ENCODE data around the gene WFDC1. TPM values are rescaled to one million over a fixed set of nuclear protein-coding genes. Genes with fewer than 3 reads are reported as not detected.

The WFDC1 gene
- total RNA-seq, 5 donors from 2014 or later (not counting 1 experiment from before 2014, with no cell fraction given): not detected

DNA sequence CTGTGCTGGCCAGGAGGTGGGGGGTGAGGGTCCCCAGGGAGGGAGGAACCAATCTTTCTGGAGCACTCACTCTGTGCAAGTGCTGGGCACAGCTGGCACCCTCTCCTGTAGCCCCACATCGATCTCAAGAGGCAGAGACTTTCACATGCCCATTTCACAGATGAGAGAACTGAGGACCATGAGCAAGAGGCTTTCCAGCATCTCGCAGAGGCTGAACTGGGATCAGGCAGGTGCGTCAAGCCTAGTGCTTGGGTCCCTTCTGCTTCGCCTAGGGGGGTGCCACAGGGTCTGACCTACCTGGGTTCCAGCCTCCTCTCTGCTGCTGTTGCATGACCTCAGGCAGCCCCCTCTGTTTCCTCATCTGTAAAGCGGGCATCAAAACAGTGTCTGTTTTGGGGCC, 1.3 kb upstream of the WFDC1 start:
- H3K27ac ChIP-seq (ENCODE audit: low read length): no peak overlapping the region
- H3K27me3 Mint-ChIP-seq: peaks cover 61 to 65% of the 10 kb centered on the region in 2 donors
- peaks cover 0 to 10% of the 10 kb centered on the region in 2 experiments for H3K4me1 ChIP-seq (ENCODE audit: control insufficient read depth in 1 of 2, extremely low read depth in 1 of 2, insufficient read depth in 2 of 2, low read length in 2 of 2)
- H3K4me3 Mint-ChIP-seq: no peak overlapping the region
- DNase-seq: no peak
- peaks cover 13 to 14% (median 13%) of the 10 kb centered on the region in 3 donors for H3K4me1 Mint-ChIP-seq
- no peak for ATAC-seq (replicated peaks in 1 of 4)
- H3K36me3 Mint-ChIP-seq: no peaks in the 10 kb centered on the region
- peaks cover 0 to 53% of the 10 kb centered on the region in 2 experiments for H3K27me3 ChIP-seq (replicated peaks in 1 of 2; ENCODE audit: control insufficient read depth in 2 of 2, extremely low read depth in 1 of 2, insufficient read depth in 2 of 2, low read length in 1 of 2)
- ChIA-PET POLR2A (no interaction called here), CTCF (no interaction called here)
- no peaks in the 10 kb centered on the region for H3K9me3 Mint-ChIP-seq
- H3K27ac Mint-ChIP-seq: no peak overlapping the region
- no peaks in the 10 kb centered on the region for H3K36me3 ChIP-seq (ENCODE audit: control insufficient read depth in 2 of 2, extremely low read depth in 1 of 2, insufficient read depth in 1 of 2, low read length in 1 of 2)
- no peaks in the 10 kb centered on the region for H3K9me3 ChIP-seq
- WGBS (ENCODE audit: insufficient coverage): 85% methylated on average over 4 of the region's 5 CpGs
- no peak overlapping the region for H3K4me3 ChIP-seq (ENCODE audit: control insufficient read depth in 1 of 2, extremely low read depth in 1 of 2, low read length in 1 of 2)

DNA sequence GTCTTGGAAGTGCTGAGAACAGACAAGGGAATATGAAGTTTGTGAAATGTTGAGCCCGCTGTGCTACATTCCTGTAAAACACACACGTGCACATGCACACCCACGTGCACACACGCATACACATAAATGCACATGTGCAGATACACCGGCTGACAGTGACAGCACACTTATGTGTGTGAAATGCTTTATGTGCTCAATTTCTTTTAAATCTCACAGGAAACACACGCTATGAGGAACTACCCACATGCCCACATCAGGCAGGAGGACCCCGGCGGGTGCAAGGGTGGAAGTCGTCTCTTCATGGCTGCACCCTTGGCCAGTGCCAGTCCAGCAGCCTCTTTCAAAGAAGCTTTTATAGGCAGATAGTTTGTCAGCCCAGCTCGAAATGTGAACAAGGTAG, 561 bp upstream of the WFDC1 start:
- Histone ChIP-seq H3K27me3 (replicated peaks in 1 of 2; ENCODE audit: control insufficient read depth in 2 of 2, extremely low read depth in 1 of 2, insufficient read depth in 2 of 2, low read length in 1 of 2) (peaks cover 0 to 59% of the 10 kb centered on the region in 2 experiments), H3K4me3 (ENCODE audit: control insufficient read depth in 1 of 2, extremely low read depth in 1 of 2, low read length in 1 of 2) (no peak overlapping the region), H3K4me1 (ENCODE audit: control insufficient read depth in 1 of 2, extremely low read depth in 1 of 2, insufficient read depth in 2 of 2, low read length in 2 of 2) (peaks cover 0 to 10% of the 10 kb centered on the region in 2 experiments), H3K9me3 (no peaks in the 10 kb centered on the region), H3K36me3 (ENCODE audit: control insufficient read depth in 2 of 2, extremely low read depth in 1 of 2, insufficient read depth in 1 of 2, low read length in 1 of 2) (no peaks in the 10 kb centered on the region), H3K27ac (ENCODE audit: low read length) (no peak overlapping the region)
- POLR2A ChIA-PET: no interaction called here
- H3K9me3 Mint-ChIP-seq: no peaks in the 10 kb centered on the region
- DNase-seq (peak in 1 of 35 experiments; percentile 3), ATAC-seq (replicated peaks in 1 of 4) (peak in 2 of 4 experiments; percentile 13 to 23)
- CTCF ChIA-PET: interaction anchor here in 1 of 2 donors (0.6 kb wide), 1 partner anchor 452 kb away, joined by 4 read pairs; no protein-coding TSS in a partner anchor
- H3K27me3 Mint-ChIP-seq: peaks cover 55 to 64% of the 10 kb centered on the region in 2 donors
- H3K27ac Mint-ChIP-seq: no peak overlapping the region
- 0% methylated on average over 1 of the region's 10 CpGs for WGBS (ENCODE audit: insufficient coverage)
- H3K4me3 Mint-ChIP-seq: peak overlapping the region in 2 of 3 donors; percentile 13 to 53
- H3K4me1 Mint-ChIP-seq: peaks cover 13 to 14% (median 13%) of the 10 kb centered on the region in 3 donors
- H3K36me3 Mint-ChIP-seq: no peaks in the 10 kb centered on the region

GRCh38 chr16:84295203-84295860, 654 bp downstream of the WFDC1 start:
- Mint-ChIP-seq H3K27me3 (peaks cover 51 to 65% of the 10 kb centered on the region in 2 donors), H3K36me3 (no peaks in the 10 kb centered on the region), H3K27ac (no peak overlapping the region), H3K4me1 (peaks cover 13 to 14% (median 13%) of the 10 kb centered on the region in 3 donors), H3K4me3 (peak overlapping the region in 1 of 3 donors; percentile 53), H3K9me3 (no peaks in the 10 kb centered on the region)
- H3K27me3 ChIP-seq (replicated peaks in 1 of 2; ENCODE audit: control insufficient read depth in 2 of 2, extremely low read depth in 1 of 2, insufficient read depth in 2 of 2, low read length in 1 of 2): peaks cover 0 to 59% of the 10 kb centered on the region in 2 experiments
- H3K36me3 ChIP-seq (ENCODE audit: control insufficient read depth in 2 of 2, extremely low read depth in 1 of 2, insufficient read depth in 1 of 2, low read length in 1 of 2): no peaks in the 10 kb centered on the region
- ATAC-seq (replicated peaks in 1 of 4) (no peak), DNase-seq (no peak)
- H3K4me3 ChIP-seq (ENCODE audit: control insufficient read depth in 1 of 2, extremely low read depth in 1 of 2, low read length in 1 of 2): no peak overlapping the region
- H3K27ac ChIP-seq (ENCODE audit: low read length): no peak overlapping the region
- peaks cover 0 to 10% of the 10 kb centered on the region in 2 experiments for H3K4me1 ChIP-seq (ENCODE audit: control insufficient read depth in 1 of 2, extremely low read depth in 1 of 2, insufficient read depth in 2 of 2, low read length in 2 of 2)
- POLR2A ChIA-PET: no interaction called here
- CTCF ChIA-PET: no interaction called here
- H3K9me3 ChIP-seq: no peaks in the 10 kb centered on the region
- WGBS (ENCODE audit: insufficient coverage): 36% methylated on average over 6 of the region's 14 CpGs

- H3K9me3 ChIP-seq: no peaks in the 10 kb centered on the region
- H3K27ac Mint-ChIP-seq: no peak overlapping the region
- H3K36me3 ChIP-seq (ENCODE audit: control insufficient read depth in 2 of 2, extremely low read depth in 1 of 2, insufficient read depth in 1 of 2, low read length in 1 of 2): no peaks in the 10 kb centered on the region
- no peak overlapping the region for H3K27ac ChIP-seq (ENCODE audit: low read length)
- ChIA-PET POLR2A (interaction anchor here in 1 of 2 donors (0.7 kb wide), 1 partner anchor 191 kb away, joined by 3 read pairs; no protein-coding TSS in a partner anchor), CTCF (no interaction called here)
- ATAC-seq (replicated peaks in 1 of 4) (no peak), DNase-seq (no peak)
- peaks cover 0 to 50% of the 10 kb centered on the region in 2 experiments for H3K27me3 ChIP-seq (replicated peaks in 1 of 2; ENCODE audit: control insufficient read depth in 2 of 2, extremely low read depth in 1 of 2, insufficient read depth in 2 of 2, low read length in 1 of 2)
- H3K9me3 Mint-ChIP-seq: no peaks in the 10 kb centered on the region
- H3K27me3 Mint-ChIP-seq: peaks cover 40 to 55% of the 10 kb centered on the region in 2 donors
- H3K4me3 Mint-ChIP-seq: no peak overlapping the region
- WGBS (ENCODE audit: insufficient coverage): 92% methylated on average over 8 of the region's 13 CpGs
- H3K4me1 ChIP-seq (ENCODE audit: control insufficient read depth in 1 of 2, extremely low read depth in 1 of 2, insufficient read depth in 2 of 2, low read length in 2 of 2): peaks cover 0 to 10% of the 10 kb centered on the region in 2 experiments
- H3K4me3 ChIP-seq (ENCODE audit: control insufficient read depth in 1 of 2, extremely low read depth in 1 of 2, low read length in 1 of 2): no peak overlapping the region
- no peaks in the 10 kb centered on the region for H3K36me3 Mint-ChIP-seq
- H3K4me1 Mint-ChIP-seq: peaks cover 7 to 13% (median 13%) of the 10 kb centered on the region in 3 donors
Observed at GRCh38 chr16:84298376-84298899, 3.8 kb downstream of the WFDC1 start.

GRCh38 chr16:84299734-84300440, 5.2 kb downstream of the WFDC1 start:
- H3K4me3 ChIP-seq (ENCODE audit: control insufficient read depth in 1 of 2, extremely low read depth in 1 of 2, low read length in 1 of 2): no peak overlapping the region
- ATAC-seq (replicated peaks in 1 of 4) (no peak), DNase-seq (no peak)
- peaks cover 6 to 7% (median 6%) of the 10 kb centered on the region in 3 donors for H3K4me1 Mint-ChIP-seq
- ChIA-PET CTCF (no interaction called here), POLR2A (no interaction called here)
- no peak overlapping the region for H3K4me3 Mint-ChIP-seq
- H3K27me3 Mint-ChIP-seq: peaks cover 34 to 47% of the 10 kb centered on the region in 2 donors
- no peak overlapping the region for H3K27ac Mint-ChIP-seq
- H3K27me3 ChIP-seq (replicated peaks in 1 of 2; ENCODE audit: control insufficient read depth in 2 of 2, extremely low read depth in 1 of 2, insufficient read depth in 2 of 2, low read length in 1 of 2): peaks cover 0 to 39% of the 10 kb centered on the region in 2 experiments
- WGBS (ENCODE audit: insufficient coverage): 54% methylated on average over 5 of the region's 7 CpGs
- no peaks in the 10 kb centered on the region for H3K36me3 ChIP-seq (ENCODE audit: control insufficient read depth in 2 of 2, extremely low read depth in 1 of 2, insufficient read depth in 1 of 2, low read length in 1 of 2)
- no peak overlapping the region for H3K27ac ChIP-seq (ENCODE audit: low read length)
- no peaks in the 10 kb centered on the region for H3K9me3 Mint-ChIP-seq
- no peaks in the 10 kb centered on the region for H3K9me3 ChIP-seq
- no peaks in the 10 kb centered on the region for H3K36me3 Mint-ChIP-seq
- H3K4me1 ChIP-seq (ENCODE audit: control insufficient read depth in 1 of 2, extremely low read depth in 1 of 2, insufficient read depth in 2 of 2, low read length in 2 of 2): peaks cover 0 to 2% of the 10 kb centered on the region in 2 experiments

DNA sequence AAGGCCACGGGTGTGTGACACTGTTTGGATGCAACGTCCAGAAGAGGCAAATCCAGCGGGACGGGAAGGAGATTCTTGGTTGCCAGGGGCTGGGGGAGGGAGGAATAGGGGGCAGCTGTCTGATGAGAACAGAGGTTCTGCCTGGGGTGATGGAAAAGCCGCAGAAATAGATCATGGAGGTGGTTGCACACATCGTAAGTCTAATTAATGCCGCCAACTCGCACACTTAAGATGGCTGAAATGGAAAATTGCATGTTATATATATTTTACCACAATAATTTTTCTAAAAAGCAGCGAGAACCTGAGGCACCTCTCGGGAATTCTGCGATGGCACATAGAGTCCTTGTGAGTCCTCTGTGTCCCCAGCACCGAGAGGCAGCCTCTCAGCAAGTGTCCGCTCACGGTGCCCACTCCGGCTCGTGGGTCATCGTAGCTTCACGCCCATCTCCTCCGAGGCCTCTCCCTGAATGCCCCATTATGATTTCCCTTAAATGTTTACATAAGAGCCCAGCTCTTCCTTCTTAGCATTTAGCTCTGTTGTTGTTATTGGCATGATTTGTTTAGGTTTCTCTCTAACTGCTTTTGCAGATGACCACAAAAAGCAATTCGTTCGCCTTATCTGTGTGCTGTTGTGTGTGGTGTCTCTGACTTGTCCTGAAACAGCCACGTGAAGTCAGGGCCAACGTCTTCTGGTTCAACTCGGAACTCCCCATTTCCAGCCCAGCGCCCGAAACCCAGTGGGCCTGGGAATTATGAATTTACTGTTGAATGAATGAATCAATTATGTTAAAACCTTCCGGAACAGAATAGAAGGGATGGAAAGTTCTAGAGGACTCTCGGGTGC, 7.7 kb downstream of the WFDC1 start:
- DNase-seq: no peak
- ChIA-PET POLR2A (no interaction called here), CTCF (no interaction called here)
- no peaks in the 10 kb centered on the region for H3K4me1 ChIP-seq (ENCODE audit: control insufficient read depth in 1 of 2, extremely low read depth in 1 of 2, insufficient read depth in 2 of 2, low read length in 2 of 2)
- Mint-ChIP-seq H3K4me3 (no peak overlapping the region), H3K27me3 (peaks cover 19 to 36% of the 10 kb centered on the region in 2 donors), H3K36me3 (no peaks in the 10 kb centered on the region), H3K27ac (no peak overlapping the region), H3K9me3 (no peaks in the 10 kb centered on the region), H3K4me1 (no peaks in the 10 kb centered on the region)
- no peak overlapping the region for H3K27ac ChIP-seq (ENCODE audit: low read length)
- no peaks in the 10 kb centered on the region for H3K9me3 ChIP-seq
- WGBS (ENCODE audit: insufficient coverage): 77% methylated on average over 12 of the region's 28 CpGs
- no peak for ATAC-seq (replicated peaks in 1 of 4)
- peaks cover 0 to 24% of the 10 kb centered on the region in 2 experiments for H3K27me3 ChIP-seq (replicated peaks in 1 of 2; ENCODE audit: control insufficient read depth in 2 of 2, extremely low read depth in 1 of 2, insufficient read depth in 2 of 2, low read length in 1 of 2)
- H3K4me3 ChIP-seq (ENCODE audit: control insufficient read depth in 1 of 2, extremely low read depth in 1 of 2, low read length in 1 of 2): no peak overlapping the region
- H3K36me3 ChIP-seq (ENCODE audit: control insufficient read depth in 2 of 2, extremely low read depth in 1 of 2, insufficient read depth in 1 of 2, low read length in 1 of 2): no peaks in the 10 kb centered on the region
